HG02763 (cell line): Measurements from ENCODE around the gene VAV2.

Experiments
- ATAC-seq: cut with Tn5 transposase; IDR thresholded peaks from one replicate; pipeline ENCODE4 v1.9.1; 2021; ENCODE audit warnings: mild to moderate bottlenecking, moderate library complexity; ENCODE audit not compliant: unreplicated experiment

Gene VAV2

GRCh38 chr9:134028575-134029247 is 36.6 kb upstream of the VAV2 start:
- no peak for ATAC-seq

- ATAC-seq, result no peak
Measured at GRCh38 chr9:134028076-134028475, 36.0 kb upstream of the VAV2 start.

- ATAC-seq, result no peak
Measured at GRCh38 chr9:134027561-134027960, 35.4 kb upstream of the VAV2 start.

- no peak for ATAC-seq
Measured at GRCh38 chr9:134026981-134027380, 34.9 kb upstream of the VAV2 start.

DNA sequence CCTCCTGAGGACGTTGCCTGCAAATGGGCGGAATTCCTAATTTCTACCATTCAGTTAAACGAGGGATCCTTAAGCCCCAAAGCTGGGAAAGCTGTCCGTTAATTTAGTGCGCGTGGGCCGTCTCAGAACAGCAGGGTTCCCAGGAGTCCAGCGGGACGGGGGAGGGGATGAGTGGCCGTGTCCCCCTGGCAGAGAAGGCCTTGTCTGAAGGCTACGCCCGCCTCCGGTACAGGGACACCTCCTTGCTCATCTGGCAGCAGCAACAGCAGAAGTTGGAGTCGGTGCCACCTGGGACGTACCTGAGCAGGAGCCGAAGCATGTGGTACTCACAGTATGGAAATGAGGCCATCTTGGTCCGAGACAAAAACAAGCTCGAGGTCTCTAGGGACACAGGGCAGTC is 34.5 kb upstream of the VAV2 start:
- no peak for ATAC-seq

DNA sequence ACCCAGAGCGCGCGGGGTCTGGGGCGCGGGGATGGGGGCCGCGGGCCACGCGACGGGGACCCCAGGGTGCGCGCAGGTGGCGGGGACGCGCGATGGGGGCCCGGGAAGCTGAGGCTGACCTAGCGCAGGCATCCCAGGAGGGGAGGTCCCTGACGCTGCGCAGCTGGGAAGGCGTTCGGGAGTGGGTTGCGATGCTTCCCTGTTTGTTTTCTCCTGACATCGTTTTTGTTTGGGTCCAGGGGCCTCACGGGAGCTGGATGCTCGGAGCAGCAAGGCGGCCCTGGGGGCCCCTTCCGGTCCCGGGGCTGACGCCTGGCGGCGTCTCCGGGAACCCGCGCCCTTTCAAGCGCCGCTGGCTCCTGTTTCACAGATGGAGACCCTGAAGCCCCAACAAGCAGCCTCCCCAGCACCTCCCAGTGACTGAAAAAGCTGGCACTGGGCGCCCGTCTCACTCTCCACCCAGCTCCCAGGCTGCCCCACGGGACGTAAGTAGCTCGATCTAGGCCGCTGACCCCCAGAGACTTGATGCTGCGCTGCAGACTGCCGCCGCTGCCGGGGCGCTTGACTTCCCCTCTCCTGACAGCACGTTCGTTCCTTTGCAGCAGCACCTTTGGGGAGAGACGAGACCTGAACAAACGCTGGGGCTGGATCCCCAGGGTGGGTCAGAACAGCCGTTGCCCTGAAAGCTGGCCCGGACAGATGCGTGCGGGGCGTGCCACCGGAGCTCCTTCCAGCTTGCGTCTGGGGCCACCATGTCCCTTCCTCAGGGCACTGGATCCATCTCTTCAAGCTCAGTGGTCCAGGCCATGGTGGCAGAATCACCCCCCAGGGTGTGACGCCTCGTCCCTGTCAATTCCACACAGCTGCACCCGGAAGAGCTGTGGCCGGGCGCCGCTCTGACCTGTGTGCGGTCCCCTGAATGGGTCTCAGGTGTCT is 33.8 kb upstream of the VAV2 start:
- ATAC-seq, result peak; percentile 30

GRCh38 chr9:134024828-134025605 is 32.9 kb upstream of the VAV2 start, which contains the start of gene BRD3OS:
TSS of gene BRD3OS (plus strand) at chr9:134025481. CDS start at chr9:134026748, 1,267 bp downstream.
- ATAC-seq, result peak; percentile 83

DNA sequence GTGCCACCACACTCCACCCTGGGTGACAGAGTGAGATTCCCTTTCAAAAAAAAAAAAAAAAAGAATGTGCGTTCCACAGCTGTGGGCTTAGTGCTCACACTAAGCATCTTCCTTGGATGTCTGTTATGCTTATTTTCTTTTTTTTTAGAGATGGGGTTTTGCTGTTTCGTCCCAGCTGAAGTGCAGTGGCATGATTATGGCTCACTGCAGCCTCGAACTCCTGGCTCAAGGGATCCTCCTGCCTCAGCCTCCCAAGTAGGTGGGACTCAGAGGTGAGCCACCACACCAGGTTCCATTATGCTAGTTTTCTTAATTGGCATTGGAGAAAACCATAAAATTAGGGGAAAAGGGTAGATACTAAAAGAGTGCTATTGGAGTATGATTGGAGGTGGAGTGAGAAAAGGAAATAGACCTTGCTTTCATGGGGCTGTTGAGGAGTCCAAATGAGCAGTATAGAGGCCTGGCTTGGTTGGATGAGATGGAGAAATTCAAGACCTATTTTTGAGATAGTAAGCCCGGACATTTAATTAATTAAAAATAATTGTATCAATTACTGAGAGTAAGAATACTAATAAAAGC is 32.2 kb upstream of the VAV2 start:
- no peak for ATAC-seq

GRCh38 chr9:134014946-134015345 is 22.8 kb upstream of the VAV2 start:
- no peak for ATAC-seq

DNA sequence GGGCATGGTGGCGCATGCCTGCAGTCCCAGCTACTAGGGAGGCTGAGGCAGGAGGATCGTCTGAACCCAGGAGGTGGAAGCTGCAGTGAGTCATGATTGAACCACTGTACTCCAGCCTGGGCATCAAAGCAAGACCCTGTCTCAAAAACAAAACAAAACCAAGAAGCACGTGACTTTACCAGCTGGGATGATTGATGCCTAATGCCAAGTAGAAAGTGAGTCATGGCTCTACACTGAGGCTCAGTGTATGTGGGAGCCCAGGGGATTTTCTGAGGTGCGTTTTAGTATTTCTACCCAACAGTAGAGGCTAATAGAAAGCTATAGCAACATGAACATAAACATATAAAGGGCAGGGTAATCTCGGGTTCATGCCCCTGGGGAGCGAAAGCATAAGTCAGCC is 19.3 kb upstream of the VAV2 start:
- no peak for ATAC-seq

DNA sequence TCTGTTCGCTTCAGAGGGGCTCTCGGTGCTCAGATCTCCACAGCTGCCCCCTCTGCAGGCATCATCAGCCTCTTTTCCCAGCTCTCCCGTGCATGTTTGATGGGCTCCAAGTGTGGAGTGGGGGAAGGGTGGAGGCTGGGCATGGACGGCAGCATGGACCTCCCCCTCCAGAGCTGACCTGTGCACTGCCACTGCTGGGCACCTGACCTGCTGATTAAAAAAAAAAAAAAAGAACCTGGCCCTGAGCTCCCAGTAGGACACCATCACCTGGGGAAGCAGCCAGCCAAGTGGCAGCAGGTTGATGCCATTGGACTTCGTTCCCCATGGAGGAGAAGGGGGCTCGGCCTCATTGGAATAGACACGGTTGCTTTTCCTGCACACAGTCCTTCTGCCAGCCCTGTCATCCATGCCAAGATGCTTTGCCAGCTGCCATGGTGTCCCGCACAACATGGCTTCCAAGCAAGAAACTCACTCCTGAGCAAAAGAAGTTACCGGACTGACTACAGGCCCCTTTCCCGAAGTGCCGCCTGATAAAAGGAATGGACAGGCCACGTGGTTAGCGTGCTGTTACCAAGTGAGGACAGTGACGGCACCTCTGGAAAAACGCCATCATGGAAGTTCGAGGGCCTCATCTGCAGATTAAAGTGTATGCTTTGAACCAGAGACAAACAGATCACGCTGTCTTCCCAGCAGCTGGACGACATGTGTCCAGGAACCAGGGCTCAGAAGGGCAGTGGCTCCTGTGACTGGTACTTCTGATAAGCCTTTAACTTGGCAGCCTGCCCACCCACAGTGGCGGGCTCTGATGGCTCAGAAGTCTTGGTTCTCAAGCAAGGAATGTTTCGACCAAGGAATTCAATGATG is 18.4 kb upstream of the VAV2 start:
- ATAC-seq, result no peak

GRCh38 chr9:134007571-134007970 is 15.4 kb upstream of the VAV2 start:
- no peak for ATAC-seq

- ATAC-seq, result no peak
Measured at GRCh38 chr9:134007150-134007549, 15.0 kb upstream of the VAV2 start.

DNA sequence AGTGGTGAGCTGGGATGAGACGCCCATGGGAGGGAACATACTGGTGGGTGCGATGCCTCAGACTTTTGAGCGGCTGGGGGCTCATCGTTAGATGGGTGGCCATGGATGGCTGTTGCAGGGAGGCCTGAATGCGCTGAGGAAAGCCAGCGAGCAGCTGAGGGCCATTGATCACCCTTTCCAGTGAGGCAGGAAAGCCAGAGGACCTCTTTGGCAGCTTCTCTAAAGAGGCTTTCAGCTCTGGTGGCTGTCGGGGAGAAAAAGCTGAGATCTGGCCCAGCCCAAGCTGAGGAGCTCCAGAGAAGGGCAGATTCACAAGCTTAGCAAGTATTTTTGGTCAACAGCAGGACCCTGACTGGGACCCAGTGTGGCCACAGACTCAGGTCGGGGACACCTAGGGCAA is 13.3 kb upstream of the VAV2 start:
- ATAC-seq, result no peak

DNA sequence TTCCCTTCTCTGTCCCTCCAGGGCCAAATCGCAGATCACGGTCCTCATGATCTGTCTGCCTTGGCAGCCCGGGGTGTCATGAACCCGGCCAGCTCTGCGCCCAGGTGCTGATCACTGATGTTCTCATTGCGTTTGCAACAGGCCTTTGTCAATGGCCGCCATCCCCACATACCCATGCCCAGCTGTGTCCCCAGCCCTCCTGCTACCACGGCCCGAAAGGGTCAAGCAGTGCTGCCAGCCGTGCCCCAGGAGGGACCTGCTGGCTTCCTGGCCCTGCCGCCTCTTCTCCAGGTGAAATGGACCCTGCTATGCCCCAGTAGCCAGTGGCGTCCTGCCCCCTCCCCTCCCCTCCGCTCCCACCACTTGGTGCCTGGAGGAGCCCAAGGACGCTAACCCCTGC is 12.8 kb upstream of the VAV2 start:
- ATAC-seq, result no peak

DNA sequence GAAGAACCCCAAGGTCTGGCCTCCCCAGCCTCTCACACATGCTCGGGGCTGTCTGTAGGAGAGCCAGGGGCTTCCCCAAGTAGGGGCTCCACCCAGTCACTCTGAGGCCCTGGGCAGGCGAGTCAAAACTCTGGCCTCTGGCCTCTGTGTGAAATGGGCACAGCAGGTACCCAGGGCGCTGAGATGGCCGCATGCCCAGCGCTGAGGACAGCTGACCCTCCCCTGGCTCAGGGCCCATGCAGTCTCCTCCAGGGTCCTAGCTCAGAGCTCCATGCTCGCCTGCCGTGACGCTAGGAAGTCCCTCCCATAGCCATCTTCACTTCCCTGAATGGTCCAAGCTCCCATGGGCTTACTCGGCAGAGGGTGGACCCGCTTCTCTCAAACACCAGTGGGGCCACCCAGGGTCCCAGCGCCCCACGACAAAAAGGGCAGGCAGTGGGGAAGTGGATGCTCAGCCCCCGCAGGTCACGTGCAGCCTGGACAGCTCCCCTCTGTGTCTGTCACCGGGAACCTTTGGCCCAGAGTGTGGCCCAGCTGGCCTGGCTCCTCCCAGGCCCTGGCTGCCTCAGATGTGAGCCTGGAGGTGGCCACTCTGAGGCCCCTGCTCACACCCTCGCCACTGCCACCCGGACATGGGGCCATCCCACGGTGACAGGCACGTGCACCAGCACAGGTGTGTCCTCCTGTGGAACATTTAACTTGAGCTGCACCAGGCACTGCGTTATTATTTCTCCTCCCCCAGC is 12.2 kb upstream of the VAV2 start:
- no peak for ATAC-seq

GRCh38 chr9:134003237-134003636 is 11.1 kb upstream of the VAV2 start:
- ATAC-seq, result no peak

DNA sequence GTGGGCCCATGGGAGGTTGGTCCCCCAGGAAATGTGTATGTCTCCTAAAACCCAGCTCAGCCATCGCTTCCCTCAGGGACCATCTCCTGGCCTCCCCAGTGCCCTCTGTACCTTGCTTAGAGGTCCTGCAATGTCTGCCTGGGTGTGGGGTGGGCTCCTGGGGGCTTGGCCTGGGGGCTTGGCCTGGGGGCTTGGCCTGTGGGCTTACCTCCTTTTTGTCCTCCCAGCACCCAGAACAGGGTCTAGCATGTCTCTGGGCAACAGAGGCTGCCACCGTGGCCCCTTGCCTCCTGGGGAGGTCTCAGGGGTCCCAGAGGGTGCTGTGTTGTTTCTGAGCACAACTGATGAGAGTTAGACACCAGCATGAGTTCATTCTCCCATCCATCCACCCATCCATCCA is 10.7 kb upstream of the VAV2 start:
- ATAC-seq, result no peak

DNA sequence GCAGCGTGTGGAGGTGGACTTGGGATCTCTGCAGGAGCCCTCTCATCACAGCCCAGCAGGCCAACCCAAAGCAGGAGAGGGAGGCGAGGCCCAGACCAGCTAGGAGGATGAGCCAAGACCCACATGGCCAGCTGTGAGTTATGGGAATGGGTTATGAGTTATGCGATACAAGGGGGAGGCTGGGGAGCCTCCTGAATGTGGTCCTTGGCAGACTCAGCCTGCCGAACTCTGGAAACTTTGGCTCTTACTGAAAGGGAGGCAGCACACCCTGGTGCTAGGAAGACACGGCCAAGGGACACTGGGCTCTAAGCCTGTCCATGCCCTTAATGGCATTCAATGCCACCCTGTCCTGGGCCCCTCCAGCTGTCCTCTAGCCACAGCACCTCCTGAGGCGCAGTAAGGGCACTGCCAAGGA is 7.7 kb upstream of the VAV2 start:
- no peak for ATAC-seq
